ENCODE results near the gene DEGS2.

DNA sequence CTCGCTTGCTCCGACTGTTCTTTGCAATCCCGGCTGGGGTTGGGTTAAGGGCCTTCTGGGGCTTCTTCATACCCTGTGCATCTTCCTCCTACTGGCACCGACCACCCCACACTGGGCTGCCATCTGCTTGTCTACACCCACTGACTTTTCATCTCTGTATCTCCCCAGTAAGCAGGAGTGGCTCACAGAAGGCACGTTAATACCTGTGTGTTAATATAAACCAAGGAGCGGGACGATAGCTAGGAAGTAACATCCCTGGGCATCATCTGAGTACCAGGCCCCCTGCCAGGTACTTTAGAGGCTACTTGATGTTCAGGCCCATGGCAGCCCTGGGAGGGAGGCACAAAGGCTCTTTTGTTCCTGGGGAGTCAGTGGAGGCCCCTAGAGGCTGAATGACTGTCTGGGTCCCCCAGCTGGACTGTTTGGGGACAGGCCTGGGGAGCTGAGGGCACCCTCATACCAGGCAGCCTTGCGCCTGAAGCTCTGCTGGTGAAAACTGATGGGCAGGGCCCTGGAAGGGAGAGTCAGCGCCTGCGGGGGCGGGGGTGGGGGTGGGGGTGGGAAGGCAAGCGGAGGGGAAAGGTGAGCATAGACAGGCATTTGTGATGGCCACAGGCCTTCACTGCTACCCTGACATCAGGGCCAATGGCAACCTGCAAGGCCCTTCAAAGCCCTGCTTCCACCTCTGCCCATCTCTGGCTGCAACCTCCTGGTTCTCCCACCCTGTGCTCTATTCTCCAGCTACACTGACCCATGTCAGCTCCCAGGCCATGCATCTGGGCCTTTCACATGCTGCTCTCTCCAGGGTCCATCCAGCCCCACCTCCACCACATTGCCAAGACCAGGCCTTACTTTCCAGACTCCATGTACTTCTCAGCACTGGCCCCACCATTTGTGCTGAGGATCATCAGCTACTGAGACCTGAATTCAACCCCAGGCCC is 34.2 kb upstream of the DEGS2 start:
- no peak for TF ChIP-seq POLR2A (IDR thresholded peaks at IDR 0.05)
- TF ChIP-seq, protein P1, sequence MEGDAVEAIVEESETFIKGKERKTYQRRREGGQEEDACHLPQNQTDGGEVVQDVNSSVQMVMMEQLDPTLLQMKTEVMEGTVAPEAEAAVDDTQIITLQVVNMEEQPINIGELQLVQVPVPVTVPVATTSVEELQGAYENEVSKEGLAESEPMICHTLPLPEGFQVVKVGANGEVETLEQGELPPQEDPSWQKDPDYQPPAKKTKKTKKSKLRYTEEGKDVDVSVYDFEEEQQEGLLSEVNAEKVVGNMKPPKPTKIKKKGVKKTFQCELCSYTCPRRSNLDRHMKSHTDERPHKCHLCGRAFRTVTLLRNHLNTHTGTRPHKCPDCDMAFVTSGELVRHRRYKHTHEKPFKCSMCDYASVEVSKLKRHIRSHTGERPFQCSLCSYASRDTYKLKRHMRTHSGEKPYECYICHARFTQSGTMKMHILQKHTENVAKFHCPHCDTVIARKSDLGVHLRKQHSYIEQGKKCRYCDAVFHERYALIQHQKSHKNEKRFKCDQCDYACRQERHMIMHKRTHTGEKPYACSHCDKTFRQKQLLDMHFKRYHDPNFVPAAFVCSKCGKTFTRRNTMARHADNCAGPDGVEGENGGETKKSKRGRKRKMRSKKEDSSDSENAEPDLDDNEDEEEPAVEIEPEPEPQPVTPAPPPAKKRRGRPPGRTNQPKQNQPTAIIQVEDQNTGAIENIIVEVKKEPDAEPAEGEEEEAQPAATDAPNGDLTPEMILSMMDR (IDR thresholded peaks at IDR 0.05): no peak

Data from body of pancreas (tissue), 4 donors.